Jurkat, Clone E6-1 (cell line): ENCODE results near the gene ZCWPW2.

Experiments used
- DNase-seq: peaks from one replicate; pipeline ENCODE4 v3.0.0-alpha.2; 2011; ENCODE audit warnings: low read depth, low spot score
- H3K4me3 ChIP-seq: 2 replicates; pipeline ENCODE4 v1.5.1; 2011; ENCODE audit warnings: mild to moderate bottlenecking, low read length, control low read depth, moderate library complexity

Gene ZCWPW2

GRCh38 chr3:28556195-28556594, 207.7 kb downstream of the ZCWPW2 start:
- no peak overlapping the region for H3K4me3 ChIP-seq
- DNase-seq, result no peak

- H3K4me3 ChIP-seq, result no peak overlapping the region
- no peak for DNase-seq
Measured at GRCh38 chr3:28564211-28564610, 215.7 kb downstream of the ZCWPW2 start.

- H3K4me3 ChIP-seq, result no peak overlapping the region
- no peak for DNase-seq
Measured at GRCh38 chr3:28569357-28569756, 220.8 kb downstream of the ZCWPW2 start.

GRCh38 chr3:28574036-28574435, 225.5 kb downstream of the ZCWPW2 start:
- no peak overlapping the region for H3K4me3 ChIP-seq
- no peak for DNase-seq

GRCh38 chr3:28575100-28575745, 226.7 kb downstream of the ZCWPW2 start:
- DNase-seq, result no peak
- no peak overlapping the region for H3K4me3 ChIP-seq
